ENCODE data around the gene CAMK2D. TPM values are rescaled to one million over a fixed set of nuclear protein-coding genes. Genes with fewer than 3 reads are reported as not detected.

Gene CAMK2D
- total RNA-seq, 1 experiment from 2014 or later = 9.0 TPM

DNA sequence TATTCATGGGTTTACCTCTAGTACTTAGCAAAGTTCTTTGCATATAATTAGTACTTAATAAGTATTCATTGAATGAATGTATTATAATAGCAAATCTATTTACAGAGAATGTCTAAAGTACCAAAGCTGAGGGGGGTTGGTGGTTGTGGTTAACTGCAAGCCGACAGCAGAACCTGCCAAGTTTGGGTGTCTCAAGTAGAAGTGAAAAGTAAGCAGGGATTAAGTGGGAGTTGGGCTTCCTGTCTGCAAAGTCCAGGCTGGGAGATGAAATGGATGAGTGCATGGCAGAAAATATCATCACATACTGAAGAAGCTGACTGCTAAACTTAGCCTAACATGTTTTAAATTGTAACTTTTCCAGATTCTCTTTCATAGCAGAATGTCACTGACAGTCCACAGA is 169.6 kb downstream of the CAMK2D start:
- Histone ChIP-seq H2AFZ (ENCODE audit: low read length) (no peak overlapping the region), H4K20me1 (ENCODE audit: control insufficient read depth, insufficient read depth, insufficient read length) (no peaks in the 10 kb centered on the region), H3K56ac (ENCODE audit: insufficient read length, low read depth, low read length) (no peak overlapping the region), H4K91ac (ENCODE audit: insufficient read length, low read depth, low read length) (no peak overlapping the region), H2BK20ac (ENCODE audit: low read depth, low read length, poor library complexity, severe bottlenecking) (no peak overlapping the region), H2BK5ac (ENCODE audit: insufficient read length, low read length) (no peak overlapping the region), H3K9me3 (ENCODE audit: control insufficient read depth, low read depth, low read length) (no peaks in the 10 kb centered on the region), H3K4ac (ENCODE audit: low read depth, low read length) (no peak overlapping the region), H2BK12ac (ENCODE audit: insufficient read length, low read depth, low read length) (no peak overlapping the region), H3K79me1 (ENCODE audit: insufficient read depth, low read depth, low read length, poor library complexity, severe bottlenecking) (no peaks in the 10 kb centered on the region), H3K4me2 (ENCODE audit: insufficient read depth, insufficient read length, low read length) (no peak overlapping the region), H3K23me2 (ENCODE audit: insufficient read length, low read depth, low read length, poor library complexity, severe bottlenecking) (no peaks in the 10 kb centered on the region), H3K27ac (ENCODE audit: insufficient read length, low read depth, low read length) (no peak overlapping the region), H3K23ac (ENCODE audit: insufficient read length, low read depth, low read length) (no peak overlapping the region), H2AK5ac (ENCODE audit: insufficient read length, low read length) (no peak overlapping the region), H3K9ac (ENCODE audit: extremely low read depth, insufficient read length, low read length) (no peak overlapping the region), H4K5ac (ENCODE audit: insufficient read length, low read depth, low read length) (no peak overlapping the region), H3K14ac (ENCODE audit: insufficient read depth, low read length) (no peak overlapping the region), H3K18ac (ENCODE audit: insufficient read length, low read depth, low read length) (no peak overlapping the region), H3T11ph (ENCODE audit: low read length) (no peak overlapping the region), H3K4me1 (ENCODE audit: insufficient read depth, low read length) (no peaks in the 10 kb centered on the region; the same call in 1 of the 2 replicates), H2BK120ac (ENCODE audit: low read depth, low read length, poor library complexity, severe bottlenecking) (no peak overlapping the region), H3K79me2 (ENCODE audit: insufficient read depth, low read length) (no peaks in the 10 kb centered on the region), H4K8ac (replicated peaks; ENCODE audit: insufficient read length, low read depth, low read length) (no peak overlapping the region), H3K27me3 (ENCODE audit: insufficient read depth, low read length) (no peaks in the 10 kb centered on the region), H2BK15ac (ENCODE audit: low read depth, low read length) (no peak overlapping the region)
- H3K4me3 Mint-ChIP-seq = no peak overlapping the region
- H3K36me3 Mint-ChIP-seq (ENCODE audit: insufficient read depth in 1 of 3, low read depth in 3 of 3) = no peaks in the 10 kb centered on the region
- DNase-seq = no peak
- no peaks in the 10 kb centered on the region for H3K9me3 Mint-ChIP-seq
- no CpG with 5 or more reads among the region's 1 CpG for WGBS (ENCODE audit: extremely low coverage, insufficient read length, low lambda C conversion rate)
- TF ChIP-seq, protein P1, sequence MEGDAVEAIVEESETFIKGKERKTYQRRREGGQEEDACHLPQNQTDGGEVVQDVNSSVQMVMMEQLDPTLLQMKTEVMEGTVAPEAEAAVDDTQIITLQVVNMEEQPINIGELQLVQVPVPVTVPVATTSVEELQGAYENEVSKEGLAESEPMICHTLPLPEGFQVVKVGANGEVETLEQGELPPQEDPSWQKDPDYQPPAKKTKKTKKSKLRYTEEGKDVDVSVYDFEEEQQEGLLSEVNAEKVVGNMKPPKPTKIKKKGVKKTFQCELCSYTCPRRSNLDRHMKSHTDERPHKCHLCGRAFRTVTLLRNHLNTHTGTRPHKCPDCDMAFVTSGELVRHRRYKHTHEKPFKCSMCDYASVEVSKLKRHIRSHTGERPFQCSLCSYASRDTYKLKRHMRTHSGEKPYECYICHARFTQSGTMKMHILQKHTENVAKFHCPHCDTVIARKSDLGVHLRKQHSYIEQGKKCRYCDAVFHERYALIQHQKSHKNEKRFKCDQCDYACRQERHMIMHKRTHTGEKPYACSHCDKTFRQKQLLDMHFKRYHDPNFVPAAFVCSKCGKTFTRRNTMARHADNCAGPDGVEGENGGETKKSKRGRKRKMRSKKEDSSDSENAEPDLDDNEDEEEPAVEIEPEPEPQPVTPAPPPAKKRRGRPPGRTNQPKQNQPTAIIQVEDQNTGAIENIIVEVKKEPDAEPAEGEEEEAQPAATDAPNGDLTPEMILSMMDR (conservative IDR thresholded peaks at IDR 0.05) = no peak
- no peak overlapping the region for H3K27ac Mint-ChIP-seq
- H3K4me1 Mint-ChIP-seq = peaks cover 3% of the 10 kb centered on the region in 2 experiments; a peak in 1 of 4 replicates
- H3K27me3 Mint-ChIP-seq (ENCODE audit: low read depth) = no peaks in the 10 kb centered on the region
